HUES6 (cell line): ENCODE results near the gene GALNT5.
A peak's percentile ranks its signal among the peaks of the same experiment; 100 is the strongest.

Experiments used
- H3K27ac ChIP-seq: 2 replicates; pipeline ENCODE4 v1.7.0; 2013; ENCODE audit warnings: low read depth, mild to moderate bottlenecking, low read length, inconsistent platforms
- H3K27me3 ChIP-seq: 2 replicates; pipeline ENCODE4 v1.6.1; 2013; ENCODE audit warnings: low read length; ENCODE audit not compliant: control insufficient read depth, insufficient read depth
- H3K36me3 ChIP-seq: 2 replicates; pipeline ENCODE4 v1.6.1; 2013; ENCODE audit warnings: low read length; ENCODE audit not compliant: control insufficient read depth, insufficient read depth
- H3K4me1 ChIP-seq: 2 replicates; pipeline ENCODE4 v1.6.1; 2013; ENCODE audit warnings: low read length; ENCODE audit not compliant: control insufficient read depth, insufficient read depth
- H3K4me3 ChIP-seq: 2 replicates; pipeline ENCODE4 v1.5.1; 2013; ENCODE audit warnings: low read depth, low read length
- H3K9ac ChIP-seq: one replicate; pipeline ENCODE4 v1.6.1; 2013; ENCODE audit warnings: mild to moderate bottlenecking, low read length
- H3K9me3 ChIP-seq: 2 replicates; pipeline ENCODE4 v1.6.1; 2013; ENCODE audit warnings: low read depth, low read length; ENCODE audit not compliant: control insufficient read depth, insufficient read depth

Gene GALNT5

DNA sequence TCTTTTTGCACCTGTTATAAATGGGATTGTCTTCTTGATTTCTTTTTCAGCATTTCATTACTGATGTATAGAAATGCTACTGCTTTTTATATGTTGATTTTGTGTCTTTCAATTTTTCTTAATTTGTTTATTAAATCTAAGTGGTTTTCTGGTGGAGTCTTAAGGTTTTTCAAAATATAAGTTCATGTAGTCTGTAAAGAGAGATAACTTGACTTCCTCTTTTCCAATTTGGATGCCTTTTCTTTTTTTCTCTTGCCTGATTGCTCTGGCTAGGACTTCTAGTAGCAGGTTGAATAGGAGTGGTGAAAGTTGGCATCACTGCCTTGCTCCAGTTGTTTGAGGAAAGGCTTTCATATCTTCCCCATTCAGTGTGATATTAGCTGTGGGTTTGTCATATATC, 28.6 kb upstream of the GALNT5 start:
- Histone ChIP-seq H3K27me3 (no peaks in the 10 kb centered on the region), H3K36me3 (no peaks in the 10 kb centered on the region), H3K4me3 (no peak overlapping the region), H3K9ac (no peak overlapping the region), H3K27ac (no peak overlapping the region), H3K4me1 (no peaks in the 10 kb centered on the region), H3K9me3 (no peaks in the 10 kb centered on the region)

DNA sequence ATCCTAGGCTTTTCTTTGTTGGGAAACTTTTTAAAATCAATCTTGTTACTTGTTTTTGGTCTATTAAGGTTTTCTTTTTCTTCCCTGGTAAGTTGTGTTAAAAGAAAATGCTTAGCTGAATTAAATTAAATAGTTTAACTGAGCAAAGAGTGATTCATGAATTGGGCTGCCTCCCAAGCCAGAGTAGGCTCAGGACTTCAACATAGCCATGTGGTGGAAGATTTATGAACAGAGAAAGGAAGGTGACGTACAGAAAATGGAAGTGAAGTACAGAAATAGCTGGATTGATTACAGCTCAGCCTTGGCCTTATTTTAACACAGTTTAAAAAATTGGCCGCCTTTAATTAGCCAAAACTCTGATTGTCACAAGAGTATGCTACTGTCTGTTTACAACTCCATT, 27.9 kb upstream of the GALNT5 start:
- Histone ChIP-seq H3K36me3 (no peaks in the 10 kb centered on the region), H3K9me3 (no peaks in the 10 kb centered on the region), H3K27me3 (no peaks in the 10 kb centered on the region), H3K27ac (no peak overlapping the region), H3K9ac (no peak overlapping the region), H3K4me3 (no peak overlapping the region), H3K4me1 (no peaks in the 10 kb centered on the region)

DNA sequence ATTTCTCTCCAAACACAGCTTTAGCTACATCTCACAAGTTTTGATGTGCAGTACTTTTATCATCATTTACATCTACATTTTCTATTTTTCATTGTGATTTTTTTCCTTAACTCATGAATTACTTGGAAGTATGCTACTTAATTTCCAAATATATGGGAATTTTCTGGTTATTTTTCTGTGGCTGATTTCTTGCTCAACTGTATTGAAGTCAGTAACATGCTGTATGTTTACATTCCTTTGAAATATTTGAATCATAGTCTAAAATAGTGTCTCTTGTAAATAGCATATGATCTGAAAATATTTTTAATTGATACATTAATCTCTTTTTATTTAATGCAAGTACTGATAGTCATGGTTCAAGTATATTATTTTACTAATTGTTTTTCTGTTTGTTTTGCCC, 26.0 kb upstream of the GALNT5 start:
- no peak overlapping the region for H3K4me3 ChIP-seq
- no peak overlapping the region for H3K9ac ChIP-seq
- H3K9me3 ChIP-seq = no peaks in the 10 kb centered on the region
- no peaks in the 10 kb centered on the region for H3K36me3 ChIP-seq
- no peak overlapping the region for H3K27ac ChIP-seq
- H3K4me1 ChIP-seq = no peaks in the 10 kb centered on the region
- H3K27me3 ChIP-seq = no peaks in the 10 kb centered on the region

DNA sequence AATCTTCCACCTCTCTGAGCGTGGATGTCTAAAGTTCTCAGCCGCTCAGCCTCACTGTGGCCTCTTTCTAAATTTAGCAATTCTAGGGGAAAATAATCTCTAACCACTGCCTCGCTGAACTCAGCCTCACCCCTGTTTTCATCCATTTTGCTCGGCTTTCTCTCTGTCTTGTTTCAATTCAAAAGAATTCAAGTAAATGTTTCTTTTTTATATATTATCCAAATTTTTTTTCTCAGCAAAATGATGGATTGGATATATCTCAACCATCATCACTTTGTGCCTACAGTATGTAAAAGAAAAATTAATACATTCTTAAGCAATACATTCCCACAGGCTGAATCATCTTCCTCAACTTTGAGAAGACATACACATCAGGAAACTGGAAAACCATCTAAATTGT, 24.0 kb upstream of the GALNT5 start:
- H3K9ac ChIP-seq = no peak overlapping the region

DNA sequence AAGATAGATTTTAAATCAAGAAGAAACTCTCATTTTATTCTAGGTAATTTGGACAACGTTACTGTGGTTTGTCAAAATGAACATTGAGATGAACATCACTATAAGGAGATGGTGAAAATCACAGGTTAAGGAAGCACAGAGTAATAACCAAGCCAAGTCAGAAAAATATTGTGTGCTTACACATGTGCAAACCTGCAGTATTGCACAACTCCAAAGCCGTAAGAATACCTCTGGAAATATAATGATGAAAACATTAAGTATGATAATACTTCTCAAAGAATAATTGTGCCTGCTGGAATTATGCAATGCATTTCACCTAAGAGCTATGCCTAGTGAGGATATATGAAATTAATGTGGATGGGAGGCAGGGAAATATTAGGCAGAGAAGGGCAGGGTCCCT, 21.1 kb upstream of the GALNT5 start:
- Histone ChIP-seq H3K9me3 (no peaks in the 10 kb centered on the region), H3K9ac (no peak overlapping the region), H3K4me3 (no peak overlapping the region), H3K4me1 (no peaks in the 10 kb centered on the region), H3K27me3 (no peaks in the 10 kb centered on the region), H3K36me3 (no peaks in the 10 kb centered on the region), H3K27ac (no peak overlapping the region)

More for the DNA sequence above, 24.0 kb upstream of the GALNT5 start:
- Histone ChIP-seq H3K27me3 (no peaks in the 10 kb centered on the region), H3K27ac (no peak overlapping the region), H3K36me3 (no peaks in the 10 kb centered on the region), H3K9me3 (no peaks in the 10 kb centered on the region), H3K4me1 (no peaks in the 10 kb centered on the region), H3K4me3 (no peak overlapping the region)

DNA sequence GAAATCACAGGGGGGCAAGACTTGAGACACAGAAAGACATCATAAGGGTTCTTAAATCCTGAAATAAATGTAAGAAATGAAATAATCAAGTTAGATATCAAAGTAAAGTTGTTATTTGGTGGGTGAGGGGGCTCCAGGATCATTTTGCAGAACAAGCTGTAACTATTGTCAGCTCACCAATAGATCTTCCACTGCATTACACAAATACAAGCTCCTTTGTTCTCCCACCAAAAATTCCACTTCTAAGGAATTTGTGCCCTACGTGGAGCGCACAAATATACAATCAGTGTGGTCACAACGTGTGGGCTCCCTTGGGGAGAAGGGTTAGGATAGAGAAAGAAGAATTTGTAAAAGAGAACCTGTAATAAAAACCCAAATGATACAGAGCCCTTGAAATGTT, 19.2 kb upstream of the GALNT5 start:
- Histone ChIP-seq H3K4me1 (no peaks in the 10 kb centered on the region), H3K9me3 (no peaks in the 10 kb centered on the region), H3K27ac (no peak overlapping the region), H3K9ac (no peak overlapping the region), H3K36me3 (no peaks in the 10 kb centered on the region), H3K4me3 (no peak overlapping the region), H3K27me3 (no peaks in the 10 kb centered on the region)

DNA sequence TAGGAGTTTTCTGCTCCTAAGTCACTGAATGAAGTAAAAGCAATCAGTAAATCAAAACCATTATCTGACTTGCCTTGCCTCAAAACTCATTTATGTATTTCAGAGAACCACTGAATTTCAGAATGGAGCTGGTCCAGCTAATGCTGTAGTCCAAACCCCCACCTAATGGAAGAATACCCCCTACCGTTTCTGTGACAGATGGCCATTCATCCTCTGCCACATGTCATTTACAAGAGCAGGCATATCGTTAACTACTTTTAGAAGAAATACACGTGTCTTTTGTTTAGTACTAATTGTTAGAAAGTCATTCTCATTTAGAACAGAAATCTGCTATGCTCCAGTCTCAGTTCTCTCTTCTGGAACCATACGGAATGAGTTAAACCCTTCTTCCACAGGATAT, 12.8 kb upstream of the GALNT5 start:
- H3K9me3 ChIP-seq = no peaks in the 10 kb centered on the region
- H3K4me3 ChIP-seq = no peak overlapping the region
- peaks cover 32% of the 10 kb centered on the region for H3K4me1 ChIP-seq
- no peaks in the 10 kb centered on the region for H3K36me3 ChIP-seq
- H3K27ac ChIP-seq = no peak overlapping the region
- no peaks in the 10 kb centered on the region for H3K27me3 ChIP-seq
- H3K9ac ChIP-seq = no peak overlapping the region

DNA sequence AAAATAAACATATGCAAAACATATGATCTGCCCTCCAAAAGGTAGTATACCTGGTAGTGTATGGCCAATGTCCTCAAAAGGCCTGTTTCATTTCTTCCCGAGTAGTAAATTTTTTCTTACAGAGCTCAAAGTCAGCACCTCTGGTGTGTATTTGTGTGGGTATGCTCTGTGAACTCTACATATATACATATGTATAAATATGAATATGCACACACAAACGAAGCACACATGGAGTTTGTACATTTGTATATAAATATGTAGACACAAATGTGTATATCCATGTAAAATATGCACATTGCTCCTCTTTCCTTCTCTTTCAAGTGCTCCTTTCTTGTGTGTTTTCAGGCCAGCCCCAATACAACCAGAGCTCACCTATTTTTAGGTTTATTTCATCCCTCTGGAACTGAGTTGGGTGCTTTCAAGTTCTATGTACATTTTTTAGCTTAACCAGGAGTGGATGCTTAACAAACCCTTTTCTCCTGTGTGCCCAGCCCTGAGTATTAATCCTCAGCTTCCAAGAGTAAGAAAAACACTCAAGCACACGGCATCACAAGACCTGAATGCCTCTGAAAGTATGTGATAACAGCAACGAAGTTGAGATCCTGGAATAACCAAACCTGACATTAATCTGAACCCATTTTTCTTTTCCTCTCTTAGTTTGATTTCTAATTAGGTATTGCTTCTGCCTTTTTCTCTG, 12.2 kb upstream of the GALNT5 start:
- H3K27ac ChIP-seq = 0 out of 2 replicates have a peak overlapping the region, but pooled peaks have one; percentile 73
- no peak overlapping the region for H3K4me3 ChIP-seq
- H3K4me1 ChIP-seq = peaks cover 32% of the 10 kb centered on the region
- H3K9me3 ChIP-seq = no peaks in the 10 kb centered on the region
- no peak overlapping the region for H3K9ac ChIP-seq
- H3K36me3 ChIP-seq = no peaks in the 10 kb centered on the region
- no peaks in the 10 kb centered on the region for H3K27me3 ChIP-seq

DNA sequence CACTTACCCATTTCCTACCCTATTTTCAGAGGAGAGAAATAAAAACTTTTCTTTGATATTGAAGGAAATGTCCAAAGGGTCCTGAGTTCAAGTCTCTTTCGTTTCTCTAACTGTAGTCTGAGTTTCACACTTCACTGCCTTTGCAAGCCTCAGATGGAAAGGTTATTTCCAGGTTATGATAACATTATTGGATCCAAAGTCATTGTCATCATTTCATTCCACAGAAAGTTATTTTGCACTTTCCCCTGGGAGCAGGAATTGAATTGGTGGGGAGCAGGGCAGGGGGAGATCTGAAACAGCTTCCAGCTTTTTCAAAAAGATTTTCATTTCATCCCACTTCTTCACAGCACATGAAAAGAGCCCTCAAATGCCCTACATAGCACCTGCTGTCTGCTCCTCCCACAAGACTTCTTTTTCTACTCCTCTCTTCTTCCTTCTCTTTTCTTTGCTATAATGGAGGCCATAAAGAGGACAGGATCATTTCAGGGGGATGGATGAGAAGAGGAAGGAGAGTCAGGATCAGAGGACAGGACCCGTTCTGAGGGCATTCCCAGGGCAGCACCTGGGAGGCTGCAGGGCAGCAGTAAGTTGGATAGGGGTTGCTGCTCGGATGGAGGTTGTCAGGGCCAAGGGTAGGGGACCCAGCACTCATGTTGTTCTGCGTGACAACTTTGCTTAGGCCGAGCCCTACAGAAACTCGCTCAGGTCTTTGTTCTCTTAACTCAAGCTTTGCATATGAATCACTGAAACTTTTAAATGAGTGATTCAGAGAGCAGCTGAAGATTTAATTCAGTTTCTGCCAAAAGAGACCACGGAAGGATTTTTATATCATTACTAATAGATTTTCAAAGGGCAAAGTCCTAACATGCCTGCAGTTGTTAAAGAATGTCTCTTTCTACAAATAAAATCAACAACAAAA, 11.4 kb upstream of the GALNT5 start:
- Histone ChIP-seq H3K9ac (peak overlapping the region; percentile 60), H3K4me1 (peaks cover 32% of the 10 kb centered on the region), H3K27ac (peak overlapping the region; percentile 73), H3K27me3 (no peaks in the 10 kb centered on the region), H3K36me3 (no peaks in the 10 kb centered on the region), H3K4me3 (0 out of 2 replicates have a peak overlapping the region, but pooled peaks have one; percentile 14), H3K9me3 (no peaks in the 10 kb centered on the region)

DNA sequence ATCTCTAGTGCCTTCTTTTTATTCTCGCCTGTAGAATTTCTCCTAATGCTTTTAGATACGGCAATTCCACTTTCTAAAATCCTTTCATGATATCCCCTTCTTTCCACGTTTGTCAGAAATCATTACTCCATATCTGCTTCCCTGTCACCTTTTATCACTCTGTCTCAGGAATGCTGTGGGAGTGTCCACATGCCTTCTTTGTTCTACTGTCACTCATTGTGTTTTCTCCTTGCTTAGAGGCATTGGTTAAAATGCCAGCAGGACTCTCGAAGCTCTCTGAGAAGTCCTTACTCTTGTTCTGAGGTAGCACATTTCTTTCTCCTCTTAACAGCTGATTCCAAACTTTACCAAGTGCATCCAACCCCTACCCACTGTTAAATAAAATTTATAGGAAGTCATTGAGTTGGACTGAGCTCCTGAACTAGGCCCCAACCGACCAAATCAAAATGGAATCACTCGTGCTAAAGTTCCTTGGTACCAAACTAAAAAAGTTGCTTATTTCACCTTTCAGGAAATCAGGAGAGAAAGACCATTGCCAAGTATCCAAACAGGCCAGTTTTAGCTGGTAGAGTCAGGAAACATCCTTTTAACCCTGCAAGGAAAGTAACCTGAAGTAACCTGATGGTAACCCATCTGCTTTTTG, 10.6 kb upstream of the GALNT5 start:
- H3K27ac ChIP-seq = peak overlapping the region; percentile 73
- peaks cover 32% of the 10 kb centered on the region for H3K4me1 ChIP-seq
- H3K4me3 ChIP-seq = 0 out of 2 replicates have a peak overlapping the region, but pooled peaks have one; percentile 14
- no peaks in the 10 kb centered on the region for H3K9me3 ChIP-seq
- H3K36me3 ChIP-seq = no peaks in the 10 kb centered on the region
- no peaks in the 10 kb centered on the region for H3K27me3 ChIP-seq
- peak overlapping the region; percentile 4 for H3K9ac ChIP-seq

DNA sequence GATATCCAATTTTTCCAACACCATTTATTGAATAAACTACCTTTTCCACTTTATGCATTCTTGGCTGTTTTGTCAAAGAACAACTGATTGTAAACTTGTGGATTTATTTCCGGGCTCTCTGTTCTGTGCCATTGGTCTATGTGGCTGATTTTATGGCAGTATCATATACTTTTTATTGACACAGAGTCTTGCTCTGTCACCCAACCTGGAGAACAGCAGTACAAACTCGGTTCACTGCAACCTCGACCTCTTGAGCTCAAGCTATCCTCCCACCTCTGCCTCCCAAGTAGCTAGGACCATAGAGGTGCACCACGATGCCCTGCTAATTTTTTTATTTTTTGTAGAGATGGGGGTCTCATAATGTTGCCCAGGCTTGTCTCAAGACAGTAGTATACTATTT, 6.7 kb upstream of the GALNT5 start:
- no peaks in the 10 kb centered on the region for H3K9me3 ChIP-seq
- no peak overlapping the region for H3K27ac ChIP-seq
- no peaks in the 10 kb centered on the region for H3K27me3 ChIP-seq
- H3K9ac ChIP-seq = no peak overlapping the region
- H3K36me3 ChIP-seq = no peaks in the 10 kb centered on the region
- peaks cover 15% of the 10 kb centered on the region for H3K4me1 ChIP-seq
- no peak overlapping the region for H3K4me3 ChIP-seq
